ENCODE results near the gene IL16.

The IL16 gene

GRCh38 chr15:81254277-81254915 is 57.7 kb downstream of the IL16 start:
- no peak for DNase-seq (ENCODE audit: low read depth in 2 of 3, low spot score in 2 of 3)

GRCh38 chr15:81254916-81255290 is 58.2 kb downstream of the IL16 start:
- DNase-seq (ENCODE audit: low read depth in 2 of 3, low spot score in 2 of 3): no peak

GRCh38 chr15:81255315-81255957 is 58.8 kb downstream of the IL16 start:
- no peak for DNase-seq (ENCODE audit: low read depth in 2 of 3, low spot score in 2 of 3)

DNA sequence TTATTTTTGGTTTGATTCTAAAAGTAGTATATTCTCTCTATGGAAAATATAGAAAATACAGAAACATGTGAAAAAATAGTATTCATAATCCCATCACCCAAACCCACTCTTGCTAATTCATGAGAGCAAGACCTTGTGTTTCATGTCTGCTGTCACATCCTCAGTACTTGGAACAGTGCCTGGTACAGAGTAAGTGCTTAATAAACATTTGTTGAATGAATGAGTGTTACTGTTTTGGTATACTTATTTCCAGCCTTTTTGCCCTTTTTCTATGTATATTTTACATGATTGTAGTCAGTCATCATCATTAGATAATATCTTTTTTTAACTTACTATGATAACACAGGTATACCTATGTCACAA is 59.3 kb downstream of the IL16 start:
- DNase-seq (ENCODE audit: low read depth in 2 of 3, low spot score in 2 of 3): no peak

- no peak for DNase-seq (ENCODE audit: low read depth in 2 of 3, low spot score in 2 of 3)
Measured at GRCh38 chr15:81256916-81257315, 60.2 kb downstream of the IL16 start.

DNA sequence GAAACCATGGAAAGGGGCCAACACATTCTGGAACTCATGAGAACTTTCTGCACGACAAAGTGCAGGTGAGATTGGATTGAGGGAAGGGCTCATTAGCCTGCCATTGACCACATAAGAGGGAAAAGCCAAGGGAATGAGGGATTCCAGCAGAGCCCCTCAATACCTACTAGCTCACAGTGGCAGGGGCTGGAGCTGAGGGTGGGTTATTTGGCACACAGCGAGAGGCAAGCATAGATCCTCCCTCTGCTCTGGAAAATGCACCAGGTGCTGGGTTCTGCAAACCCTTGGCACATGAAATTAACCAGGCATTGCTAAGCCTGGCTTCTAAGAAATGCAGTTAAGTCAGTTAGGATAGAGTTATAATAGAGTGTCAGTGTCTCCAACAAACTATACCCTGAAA is 60.8 kb downstream of the IL16 start:
- no peak for DNase-seq (ENCODE audit: low read depth in 2 of 3, low spot score in 2 of 3)

- no peak for DNase-seq (ENCODE audit: low read depth in 2 of 3, low spot score in 2 of 3)
Measured at GRCh38 chr15:81258455-81258854, 61.8 kb downstream of the IL16 start.

- no peak for DNase-seq (ENCODE audit: low read depth in 2 of 3, low spot score in 2 of 3)
Measured at GRCh38 chr15:81259760-81260298, 63.1 kb downstream of the IL16 start.

GRCh38 chr15:81261172-81261811 is 64.6 kb downstream of the IL16 start:
- DNase-seq (ENCODE audit: low read depth in 2 of 3, low spot score in 2 of 3): no peak

DNA sequence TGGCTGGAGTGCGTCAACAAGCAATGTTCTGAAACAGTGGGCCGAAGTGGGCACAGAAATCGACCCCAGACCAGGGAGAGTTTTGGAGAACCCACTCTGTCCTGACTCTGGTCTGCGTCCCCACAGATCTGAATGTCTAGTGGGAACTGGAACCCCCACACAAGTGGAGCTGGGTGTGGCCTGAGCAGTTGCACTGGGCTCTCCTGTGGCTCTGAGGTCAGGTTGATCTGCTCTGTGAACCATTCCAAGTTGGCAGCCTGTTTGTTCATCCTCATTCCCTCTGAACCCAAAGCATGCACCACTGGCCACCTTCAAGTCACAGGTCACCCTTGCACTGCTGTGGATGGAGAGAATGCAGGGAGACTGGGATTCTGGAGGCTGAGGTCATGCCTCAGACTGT is 66.8 kb downstream of the IL16 start:
- no peak for DNase-seq (ENCODE audit: low read depth in 2 of 3, low spot score in 2 of 3)

DNA sequence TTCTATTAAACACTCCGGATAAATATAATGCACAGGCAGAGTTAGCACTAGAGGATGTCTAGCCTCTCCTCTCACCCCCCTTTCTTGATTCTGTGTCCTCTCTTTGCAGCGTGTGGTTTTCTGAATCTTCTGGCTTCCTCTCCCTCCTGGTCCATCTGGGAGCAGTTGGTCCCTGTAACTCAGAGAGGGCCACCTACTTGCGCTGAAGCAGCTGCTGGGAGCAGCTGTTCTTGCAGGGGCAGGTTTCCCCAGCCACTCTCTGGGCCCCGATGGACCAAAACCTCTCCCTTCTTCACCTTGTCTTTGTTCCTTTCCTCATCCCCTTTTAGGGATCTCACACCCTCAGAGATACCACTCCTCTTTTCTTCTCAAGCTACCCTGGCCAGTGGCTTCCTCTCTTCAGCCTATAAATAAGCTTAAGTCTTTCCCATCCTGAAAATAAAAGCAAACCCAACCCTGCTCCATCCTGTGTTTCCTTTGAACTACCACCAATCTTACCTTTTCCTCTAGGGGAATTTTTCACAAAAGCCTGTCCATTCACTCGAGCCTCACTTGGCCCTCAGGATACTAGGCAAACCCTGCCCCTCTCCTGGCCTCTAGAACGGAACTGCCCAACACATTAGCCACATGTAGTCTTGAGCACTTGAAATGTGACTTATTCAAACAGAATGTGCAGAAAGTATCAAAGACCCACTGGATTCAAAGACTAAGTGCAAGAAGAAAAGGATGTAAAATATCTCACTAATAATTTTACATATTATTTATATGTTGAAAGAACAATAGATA is 67.6 kb downstream of the IL16 start:
- DNase-seq (ENCODE audit: low read depth in 2 of 3, low spot score in 2 of 3): no peak

GRCh38 chr15:81265256-81265943 is 68.7 kb downstream of the IL16 start:
- no peak for DNase-seq (ENCODE audit: low read depth in 2 of 3, low spot score in 2 of 3)

DNA sequence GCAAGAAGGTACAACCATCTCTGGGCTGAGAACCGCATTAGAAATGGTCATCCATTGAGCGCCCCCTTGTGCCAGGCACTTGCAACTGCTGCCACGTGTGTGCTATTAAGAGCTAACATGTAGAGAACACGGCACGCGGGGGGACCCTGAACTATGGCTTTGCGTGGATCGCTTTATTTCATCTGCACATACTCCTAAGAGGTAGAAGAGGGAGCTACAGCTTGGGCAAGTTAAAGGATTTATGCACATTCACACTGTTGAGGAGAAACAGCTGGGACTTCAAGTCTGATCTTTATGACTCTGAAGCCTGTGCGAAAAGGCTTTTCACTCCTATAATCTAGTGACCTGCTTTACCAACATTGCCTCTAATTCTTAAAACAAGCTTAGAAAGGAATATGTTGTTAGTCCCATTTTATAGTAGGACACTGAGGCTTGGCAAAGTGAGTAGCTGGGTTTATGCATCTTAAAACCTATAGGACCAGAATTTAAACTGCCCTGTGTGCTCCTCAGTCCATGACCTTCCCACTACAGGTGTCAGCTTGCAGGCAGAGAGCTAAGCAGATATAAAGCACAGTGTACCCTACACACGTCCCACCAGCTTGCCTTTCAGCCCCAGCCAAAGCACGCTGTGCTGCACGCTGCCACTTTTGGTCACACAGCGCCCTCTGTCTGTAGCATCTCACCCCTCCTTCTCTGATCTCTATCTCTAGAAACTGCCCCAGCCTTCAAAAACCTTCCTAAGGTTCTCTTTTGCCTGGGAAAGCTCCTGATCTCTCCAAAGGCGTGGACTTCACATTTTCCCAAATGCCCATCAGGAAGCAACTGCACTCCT is 69.5 kb downstream of the IL16 start:
- peak; percentile 50 to 76 (median 72) for DNase-seq (ENCODE audit: low read depth in 2 of 3, low spot score in 2 of 3)

DNA sequence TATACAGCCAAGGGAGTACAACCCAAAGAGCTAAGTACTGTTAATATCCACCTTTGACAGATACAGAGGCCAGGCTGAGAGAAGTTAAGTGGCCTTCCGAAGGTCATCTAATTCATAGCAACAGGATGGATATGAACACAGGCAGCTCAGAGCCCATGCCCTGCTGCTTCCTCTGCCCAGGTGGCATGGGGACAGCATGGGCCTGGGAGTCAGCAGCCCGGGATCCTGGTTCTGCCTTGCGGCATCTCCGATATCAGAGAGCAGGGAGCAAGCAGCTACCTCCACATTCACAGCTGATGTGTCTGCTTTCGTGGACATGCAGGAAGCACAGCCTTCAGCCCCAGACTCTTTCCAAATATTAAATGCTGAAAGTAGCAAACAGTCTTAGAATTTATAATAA is 71.7 kb downstream of the IL16 start:
- no peak for DNase-seq (ENCODE audit: low read depth in 2 of 3, low spot score in 2 of 3)

GRCh38 chr15:81268881-81269601 is 72.4 kb downstream of the IL16 start:
- no peak for DNase-seq (ENCODE audit: low read depth in 2 of 3, low spot score in 2 of 3)

- DNase-seq (ENCODE audit: low read depth in 2 of 3, low spot score in 2 of 3): no peak
Measured at GRCh38 chr15:81270188-81270587, 73.5 kb downstream of the IL16 start.

- no peak for DNase-seq (ENCODE audit: low read depth in 2 of 3, low spot score in 2 of 3)
Measured at GRCh38 chr15:81270781-81271491, 74.3 kb downstream of the IL16 start.

DNA sequence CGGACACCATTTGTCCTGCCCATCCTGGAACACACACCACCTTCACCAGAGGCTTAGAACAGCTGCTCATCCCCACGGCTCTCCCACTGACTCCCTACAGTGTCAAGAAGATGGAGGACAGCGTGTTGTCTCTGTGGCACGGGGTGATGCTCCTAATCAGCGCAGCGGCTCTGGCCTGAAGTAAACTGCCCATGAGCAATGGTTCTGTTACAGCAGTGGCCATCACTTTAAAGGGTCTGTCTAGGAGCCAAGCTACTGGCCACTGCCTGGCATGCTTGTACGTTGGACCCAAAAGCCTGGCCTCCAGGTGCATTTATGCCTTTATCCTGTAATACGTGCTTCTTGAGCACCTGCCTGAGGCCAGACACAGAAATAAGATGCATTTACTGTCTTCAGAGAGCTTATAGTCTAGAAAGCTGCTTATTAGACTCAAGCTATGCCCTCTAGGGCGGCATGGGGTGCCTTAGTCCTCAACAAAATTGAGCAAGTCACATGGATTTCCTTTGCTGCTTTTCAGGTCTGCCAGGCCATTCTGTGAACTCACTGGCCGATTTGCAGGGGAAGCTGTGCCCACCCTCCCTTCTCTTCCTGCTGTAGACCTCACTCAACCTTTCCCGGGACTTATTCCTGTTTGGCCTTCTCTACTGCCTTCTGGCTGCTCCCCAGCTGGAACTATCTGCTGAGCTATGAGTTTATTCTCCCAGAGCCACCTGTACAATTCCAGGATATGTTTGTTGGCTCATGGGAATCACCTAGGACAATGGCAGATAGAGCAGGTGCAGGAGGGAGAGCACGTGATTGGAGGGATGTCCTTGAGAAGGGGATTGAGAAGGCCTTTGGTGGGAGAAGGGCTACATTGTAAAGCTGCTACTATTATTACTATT is 75.3 kb downstream of the IL16 start:
- no peak for DNase-seq (ENCODE audit: low read depth in 2 of 3, low spot score in 2 of 3)

Measured in activated CD8-positive, alpha-beta memory T cell treated with anti-CD3 and anti-CD28 coated beads for 48 hours (primary cell).